ENCODE results near the gene MTCL3.
"Not testable (repeated sequence)": the region's sequence is repeated elsewhere in the genome, so short reads cannot be mapped to it uniquely, and the experiment has no call there.

The MTCL3 gene

DNA sequence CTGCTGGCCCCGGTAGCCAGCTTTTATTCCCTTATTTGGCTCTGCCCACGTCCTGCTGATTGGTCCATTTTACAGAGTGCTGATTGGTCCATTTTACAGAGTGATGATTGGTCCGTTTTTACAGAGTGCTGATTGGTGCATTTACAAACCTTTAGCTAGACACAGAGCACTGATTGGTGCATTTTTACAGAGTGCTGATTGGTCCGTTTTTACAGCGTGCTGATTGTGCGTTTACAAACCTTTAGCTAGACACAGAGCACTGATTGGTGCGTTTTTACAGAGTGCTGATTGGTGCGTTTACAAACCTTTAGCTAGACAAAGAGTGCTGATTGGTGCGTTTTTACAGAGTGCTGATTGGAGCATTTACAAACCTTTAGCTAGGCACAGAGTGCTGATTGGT, 90.6 kb downstream of the MTCL3 start:
- DNase-seq (ENCODE audit: low spot score): not testable (repeated sequence)

DNA sequence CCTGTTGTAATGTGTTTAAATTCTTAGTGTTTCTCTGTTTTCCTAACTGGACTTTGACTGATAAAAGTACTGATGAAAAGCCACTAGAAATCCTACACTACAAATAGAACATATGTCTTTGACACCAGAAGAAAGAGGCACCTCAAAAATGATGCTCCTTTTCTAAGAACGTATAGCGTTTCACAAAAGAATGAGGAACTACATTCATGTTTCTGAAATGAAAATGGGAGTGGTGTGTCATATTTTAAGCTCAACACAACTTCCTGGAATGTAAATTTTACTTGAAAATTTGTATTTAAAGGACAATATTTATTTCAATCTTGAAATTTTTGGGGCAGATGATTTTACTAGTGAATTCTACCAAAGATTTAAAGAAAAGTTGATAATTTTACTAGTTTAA, 95.2 kb downstream of the MTCL3 start:
- no peak for DNase-seq (ENCODE audit: low spot score)
